OCI-LY7 (cell line): ENCODE measurements around the gene ANTKMT. TPM values are rescaled to one million over a fixed set of nuclear protein-coding genes. Genes with fewer than 3 reads are reported as not detected.

Experiments
- BruUV-seq: library from RNA; stranded (reverse); fragments of 400-500 nt; replicated peaks from 2 replicates; lab custom pipeline; 2021; lab: Mats Ljungman, UMichigan
- CTCF ChIA-PET: fragments of 300-600 bp; sonication (Branson Sonifier 250); formaldehyde crosslinking; loops from one replicate; lab custom pipeline; 2022; ENCODE audit warnings: antibody characterized with exemption; ENCODE audit not compliant: unreplicated experiment; lab: Charles Lee
- POLR2A ChIA-PET: fragments of 300-600 bp; sonication (Branson Sonifier 250); formaldehyde crosslinking; loops from one replicate; lab custom pipeline; 2022; ENCODE audit warnings: antibody characterized with exemption; lab: Charles Lee
- DNase-seq: peaks from one replicate; pipeline ENCODE4 v3.0.0-alpha.2; 2015; ENCODE audit warnings: low spot score
- H2AFZ ChIP-seq: fragments of 200-600 bp; sonication (generic), shearing (Covaris generic); 2 replicates; pipeline ENCODE4 v1.6.1; 2014; ENCODE audit warnings: mild to moderate bottlenecking, antibody characterized with exemption, low read length, moderate library complexity
- H3K27ac ChIP-seq: fragments of 200-600 bp; sonication (generic); 2 replicates; pipeline ENCODE4 v1.5.1; 2014; ENCODE audit warnings: mixed run types, low read depth, mild to moderate bottlenecking, moderate library complexity, low read length, inconsistent platforms; ENCODE audit not compliant: poor library complexity, severe bottlenecking
- H3K36me3 ChIP-seq: fragments of 200-600 bp; sonication (generic); 2 replicates; pipeline ENCODE4 v1.6.1; 2014; ENCODE audit warnings: mild to moderate bottlenecking, antibody characterized with exemption, low read length, moderate library complexity, mixed read lengths; ENCODE audit not compliant: insufficient read depth
- H3K4me1 ChIP-seq: fragments of 200-600 bp; sonication (generic); 2 replicates; pipeline ENCODE4 v1.5.1; 2014; ENCODE audit warnings: mild to moderate bottlenecking, low read length; ENCODE audit not compliant: insufficient read depth, poor library complexity, severe bottlenecking
- H3K4me2 ChIP-seq: fragments of 200-600 bp; sonication (generic); 2 replicates; pipeline ENCODE4 v1.6.1; 2014; ENCODE audit warnings: mild to moderate bottlenecking, low read length
- H3K4me3 ChIP-seq: fragments of 200-600 bp; sonication (generic); 2 replicates; pipeline ENCODE4 v1.5.1; 2014; ENCODE audit warnings: mild to moderate bottlenecking, low read depth, low read length; ENCODE audit not compliant: poor library complexity, severe bottlenecking
- H3K79me2 ChIP-seq: fragments of 200-600 bp; sonication (generic); 2 replicates; pipeline ENCODE4 v1.6.1; 2016; ENCODE audit warnings: low read depth, mild to moderate bottlenecking, low read length, moderate library complexity, mixed read lengths; ENCODE audit not compliant: insufficient read depth
- H3K9me2 ChIP-seq: fragments of 200-600 bp; sonication (generic); 2 replicates; pipeline ENCODE4 v1.6.1; 2016; ENCODE audit warnings: mild to moderate bottlenecking, low read length, mixed read lengths; ENCODE audit not compliant: insufficient read depth
- H3K9me3 ChIP-seq: fragments of 200-600 bp; sonication (generic); 2 replicates; pipeline ENCODE4 v1.6.1; 2014; ENCODE audit warnings: mild to moderate bottlenecking, mixed run types, low read length, mixed read lengths
- H4K20me1 ChIP-seq: fragments of 200-600 bp; sonication (generic); 2 replicates; pipeline ENCODE4 v1.6.1; 2014; ENCODE audit warnings: mild to moderate bottlenecking, antibody characterized with exemption, low read length, moderate library complexity, mixed read lengths; ENCODE audit not compliant: insufficient read depth
- EZH2phosphoT487 ChIP-seq: fragments of 200-600 bp; sonication (generic); IDR thresholded peaks from 2 replicates; pipeline ENCODE4 v1.6.1; 2018; ENCODE audit warnings: low read depth, borderline replicate concordance, mild to moderate bottlenecking, mixed run types, antibody characterized with exemption, low read length, moderate library complexity, mixed read lengths
- intact Hi-C: fragments of 100-400 bp; cut with micrococcal nuclease; formaldehyde crosslinking; loops from one replicate; pipeline ENCODE4 v1.10.0; 2022; ENCODE audit not compliant: unreplicated experiment
- total RNA-seq, 2 experiments: library from RNA; depleted of rRNA in 1 of 2; stranded (reverse); fragments of >200 nt in 1 of 2; shearing (Covaris generic) in 1 of 2; gene quantifications; 2 replicates each; pipeline ENCODE4 v1.2.3, GENCODE V29; 2014 to 2022
- TF ChIP-seq, protein P1 (sequence below): fragments of 200-600 bp; sonication (generic); conservative IDR thresholded peaks from 2 replicates; pipeline ENCODE4 v1.5.1; 2014; ENCODE audit warnings: mild to moderate bottlenecking, antibody characterized with exemption, low read length, moderate library complexity, mixed read lengths

The ANTKMT gene
- total RNA-seq, 2 experiments from 2014 or later: 46.5 to 51.3 TPM

- H3K4me3 ChIP-seq: peak overlapping the region; percentile 71
- intact Hi-C loops: no loop called here
- ChIA-PET CTCF (no interaction called here), POLR2A (interaction anchor here (0.5 to 5.2 kb wide), 5 partner anchors 11 to 976 kb away, joined by 3 to 26 read pairs (median 5); partner anchors contain the start of genes ANTKMT and CCDC78)
- H3K27ac ChIP-seq: peak overlapping the region; percentile 97
- no peak overlapping the region for H2AFZ ChIP-seq
- BruUV-seq: no TSS peak
- H3K4me2 ChIP-seq: peak overlapping the region; percentile 89
- DNase-seq: no peak
- no peaks in the 10 kb centered on the region for H3K9me3 ChIP-seq
- H3K9me2 ChIP-seq: no peaks in the 10 kb centered on the region
- no peaks in the 10 kb centered on the region for H4K20me1 ChIP-seq
- H3K36me3 ChIP-seq: peaks cover 67% of the 10 kb centered on the region
- H3K4me1 ChIP-seq: peaks cover 43% of the 10 kb centered on the region
- peaks cover 34% of the 10 kb centered on the region for H3K79me2 ChIP-seq
- no peak for TF ChIP-seq EZH2phosphoT487
- TF ChIP-seq, protein P1, sequence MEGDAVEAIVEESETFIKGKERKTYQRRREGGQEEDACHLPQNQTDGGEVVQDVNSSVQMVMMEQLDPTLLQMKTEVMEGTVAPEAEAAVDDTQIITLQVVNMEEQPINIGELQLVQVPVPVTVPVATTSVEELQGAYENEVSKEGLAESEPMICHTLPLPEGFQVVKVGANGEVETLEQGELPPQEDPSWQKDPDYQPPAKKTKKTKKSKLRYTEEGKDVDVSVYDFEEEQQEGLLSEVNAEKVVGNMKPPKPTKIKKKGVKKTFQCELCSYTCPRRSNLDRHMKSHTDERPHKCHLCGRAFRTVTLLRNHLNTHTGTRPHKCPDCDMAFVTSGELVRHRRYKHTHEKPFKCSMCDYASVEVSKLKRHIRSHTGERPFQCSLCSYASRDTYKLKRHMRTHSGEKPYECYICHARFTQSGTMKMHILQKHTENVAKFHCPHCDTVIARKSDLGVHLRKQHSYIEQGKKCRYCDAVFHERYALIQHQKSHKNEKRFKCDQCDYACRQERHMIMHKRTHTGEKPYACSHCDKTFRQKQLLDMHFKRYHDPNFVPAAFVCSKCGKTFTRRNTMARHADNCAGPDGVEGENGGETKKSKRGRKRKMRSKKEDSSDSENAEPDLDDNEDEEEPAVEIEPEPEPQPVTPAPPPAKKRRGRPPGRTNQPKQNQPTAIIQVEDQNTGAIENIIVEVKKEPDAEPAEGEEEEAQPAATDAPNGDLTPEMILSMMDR: no peak
These were observed 15.1 kb downstream of the ANTKMT start for GRCh38 chr16:735982-736453.

GRCh38 chr16:736936-737481 lies 16.1 kb downstream of the ANTKMT start:
- intact Hi-C loops: no loop called here
- ChIA-PET POLR2A (interaction anchor here (1.0 to 5.2 kb wide), 4 partner anchors 9 to 354 kb away, joined by 3 to 26 read pairs (median 7); partner anchors contain the start of genes ANTKMT and CCDC78), CTCF (interaction anchor here (0.6 to 0.9 kb wide), 2 partner anchors 16 to 1204 kb away, joined by 3 read pairs; no protein-coding TSS in a partner anchor)
- peak overlapping the region; percentile 71 for H3K4me3 ChIP-seq
- no peaks in the 10 kb centered on the region for H4K20me1 ChIP-seq
- peaks cover 45% of the 10 kb centered on the region for H3K4me1 ChIP-seq
- DNase-seq: no peak
- no peak overlapping the region for H2AFZ ChIP-seq
- H3K9me3 ChIP-seq: no peaks in the 10 kb centered on the region
- TF ChIP-seq, protein P1: no peak
- TF ChIP-seq EZH2phosphoT487: no peak
- peak overlapping the region; percentile 89 for H3K4me2 ChIP-seq
- no peaks in the 10 kb centered on the region for H3K9me2 ChIP-seq
- H3K27ac ChIP-seq: peak overlapping the region; percentile 97
- BruUV-seq: TSS peak; percentile 56
- H3K79me2 ChIP-seq: peaks cover 34% of the 10 kb centered on the region
- peaks cover 58% of the 10 kb centered on the region for H3K36me3 ChIP-seq
